Frontal cortex (tissue), 4 donors: Measurements from ENCODE around the gene SMIM13. TPM values are rescaled to one million over a fixed set of nuclear protein-coding genes. Genes with fewer than 3 reads are reported as not detected.
"Not testable (repeated sequence)": the region's sequence is repeated elsewhere in the genome, so short reads cannot be mapped to it uniquely, and the experiment has no call there.

Experiments
- DNase-seq, 2 donors: peaks; one replicate each; pipeline ENCODE4 v3.0.0; 2012; ENCODE audit warnings: low spot score in 2 of 2
- FAIRE-seq: peaks from 2 replicates; lab custom pipeline; 2012; peaks lifted over from hg19 to GRCh38; lab: Jason Lieb, UNC
- total RNA-seq: library from RNA; depleted of rRNA; stranded (reverse); fragments of >200 nt; gene quantifications from one replicate; pipeline ENCODE4 v1.2.3, GENCODE V29; 2014
- donor health status: control.
- donor health status: control.
- donor health status: control.

SMIM13 gene
- total RNA-seq, 1 donor from 2014 or later = 133 TPM

DNA sequence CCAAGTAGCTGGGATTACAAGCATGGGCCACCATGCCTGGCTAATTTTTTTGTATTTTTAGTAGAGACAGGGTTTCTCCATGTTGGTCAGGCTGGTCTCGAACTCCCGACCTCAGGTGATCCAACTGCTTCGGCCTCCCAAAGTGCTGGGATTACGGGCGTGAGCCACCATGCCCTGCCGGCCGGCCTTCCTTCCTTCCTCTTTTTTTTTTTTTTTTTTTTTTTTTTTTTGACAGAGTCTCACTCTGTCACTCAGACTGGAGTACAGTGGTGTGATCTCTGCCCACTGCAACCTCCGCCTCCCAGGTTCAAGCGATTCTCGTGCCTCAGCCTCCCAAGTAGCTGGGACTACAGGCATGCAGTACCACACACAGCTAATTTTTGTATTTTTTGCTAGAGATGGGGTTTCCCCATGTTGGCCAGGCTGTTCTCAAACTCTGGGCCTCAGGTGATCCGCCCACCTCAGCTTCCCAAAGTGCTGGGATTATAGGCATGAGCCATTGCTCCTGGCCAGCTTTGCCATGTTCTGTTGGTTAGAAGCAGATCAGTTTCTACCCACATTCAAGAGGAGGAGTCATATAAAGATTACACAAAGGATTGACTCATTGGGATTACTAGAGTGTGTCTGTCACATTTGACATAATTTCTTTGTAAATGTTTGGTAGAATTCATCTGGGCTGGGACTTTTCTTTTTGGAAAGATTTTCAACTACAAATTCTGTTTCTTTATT, 22.3 kb downstream of the SMIM13 start:
- DNase-seq, FAIRE-seq: not testable (repeated sequence)

DNA sequence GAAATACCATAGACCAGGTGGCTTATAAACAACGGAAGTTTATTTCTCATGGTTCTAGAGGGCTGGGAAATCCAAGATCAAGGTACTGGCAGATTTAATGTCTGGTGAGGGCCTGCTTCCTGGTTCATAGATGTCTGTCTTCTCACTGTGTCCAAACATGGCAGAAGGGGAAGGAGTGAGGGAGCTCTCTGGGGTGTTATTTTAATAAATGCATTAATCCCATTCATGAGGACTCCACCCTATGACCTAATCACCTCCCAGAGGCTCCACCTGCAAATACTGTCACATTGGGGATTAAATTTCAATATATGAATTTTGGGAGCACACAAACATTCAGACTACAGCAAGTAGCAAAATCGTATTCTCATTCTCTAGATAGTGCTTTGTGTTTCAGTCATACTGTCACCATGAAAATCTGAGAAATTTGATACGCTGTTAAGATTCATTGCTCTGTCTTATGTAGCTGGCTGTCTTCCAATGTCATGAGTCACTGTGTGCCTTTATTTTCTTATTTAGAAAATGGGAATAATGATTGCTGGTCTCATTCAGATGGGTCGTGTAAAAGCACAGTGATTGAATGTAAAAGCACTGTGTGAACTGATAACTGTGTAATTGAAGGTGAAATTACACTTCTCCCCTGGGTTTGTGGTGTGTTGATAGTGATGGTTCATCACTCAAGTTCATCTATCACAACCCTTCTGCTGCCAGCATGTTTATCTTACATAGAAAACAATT, 26.8 kb downstream of the SMIM13 start:
- FAIRE-seq (no peak), DNase-seq (no peak)

DNA sequence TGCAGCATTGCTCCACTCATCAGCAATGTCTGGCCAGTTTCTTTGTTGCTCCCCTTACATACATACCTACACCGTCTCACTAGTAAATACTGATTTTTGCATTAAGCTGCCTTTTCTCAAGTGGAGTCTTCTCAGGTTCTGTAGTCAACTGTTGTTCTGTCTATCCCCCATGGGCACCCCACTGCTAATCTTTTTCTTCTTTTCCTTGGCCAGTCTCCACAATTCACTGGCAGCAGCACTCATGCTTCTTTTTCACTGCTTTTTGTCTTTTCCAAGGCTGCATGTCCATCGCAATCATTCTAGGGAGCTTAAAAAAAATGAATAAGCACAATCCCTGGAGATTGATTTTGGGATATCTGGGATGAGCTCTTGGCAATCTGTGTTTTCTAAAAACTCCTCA, 28.2 kb downstream of the SMIM13 start:
- no peak for FAIRE-seq
- DNase-seq = no peak

DNA sequence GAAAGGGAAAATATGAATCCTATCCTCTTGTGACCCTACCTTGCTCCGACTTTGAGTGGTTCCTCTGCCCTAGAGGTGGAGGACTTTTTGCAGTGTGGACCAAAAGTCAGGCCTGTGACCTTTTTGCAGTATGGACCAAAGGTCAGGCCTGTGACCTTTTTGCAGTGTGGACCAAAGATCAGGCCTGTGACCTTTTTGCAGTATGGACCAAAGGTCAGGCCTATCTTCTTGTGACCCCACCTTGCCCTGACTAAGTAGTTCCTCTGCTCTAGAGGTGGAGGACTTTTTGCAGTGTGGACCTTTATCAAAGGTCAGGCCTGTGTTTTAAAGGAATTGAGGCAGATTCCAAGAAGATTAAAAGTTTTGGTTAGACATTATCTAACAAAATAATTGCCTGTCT, 28.7 kb downstream of the SMIM13 start:
- FAIRE-seq (no peak), DNase-seq (no peak)

DNA sequence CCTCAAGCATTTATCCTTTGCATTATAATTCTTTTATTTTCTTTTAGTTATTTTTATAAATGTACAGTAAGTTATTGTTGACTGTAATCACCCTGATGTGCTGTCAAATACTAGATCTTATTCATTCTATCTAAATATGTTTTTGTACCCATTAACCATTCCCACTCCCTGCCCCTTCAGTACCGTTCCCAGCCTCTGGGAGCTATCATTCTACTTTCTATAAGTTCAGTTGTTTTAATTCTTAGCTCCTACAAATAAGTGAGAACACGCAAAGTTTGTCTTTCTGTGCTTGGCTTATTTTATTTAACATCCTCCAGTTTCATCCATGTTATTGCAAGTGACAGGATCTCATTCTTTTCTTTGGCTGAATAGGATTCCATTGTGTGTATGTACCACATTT, 30.3 kb downstream of the SMIM13 start:
- DNase-seq (no peak), FAIRE-seq (no peak)

DNA sequence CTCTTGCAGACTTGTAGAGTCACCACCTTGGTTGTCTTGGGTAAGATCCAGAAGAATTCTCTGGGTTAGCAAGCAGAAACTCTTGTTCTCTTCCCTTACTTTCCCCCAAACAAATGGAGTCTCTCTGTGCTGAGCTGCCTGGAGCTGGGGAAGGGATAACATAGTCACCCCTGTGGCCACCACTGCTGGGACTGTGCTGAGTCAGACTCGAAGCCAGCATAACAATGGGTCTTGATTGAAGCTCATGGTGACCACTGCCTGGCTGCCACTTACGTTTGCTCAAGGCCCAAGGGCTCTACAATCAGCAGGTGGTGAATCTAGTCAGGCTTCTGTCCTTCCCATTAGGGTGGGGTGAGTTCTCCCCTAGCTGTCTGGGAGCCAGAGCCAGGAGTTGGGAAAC, 33.2 kb downstream of the SMIM13 start:
- FAIRE-seq (no peak), DNase-seq (no peak)

DNA sequence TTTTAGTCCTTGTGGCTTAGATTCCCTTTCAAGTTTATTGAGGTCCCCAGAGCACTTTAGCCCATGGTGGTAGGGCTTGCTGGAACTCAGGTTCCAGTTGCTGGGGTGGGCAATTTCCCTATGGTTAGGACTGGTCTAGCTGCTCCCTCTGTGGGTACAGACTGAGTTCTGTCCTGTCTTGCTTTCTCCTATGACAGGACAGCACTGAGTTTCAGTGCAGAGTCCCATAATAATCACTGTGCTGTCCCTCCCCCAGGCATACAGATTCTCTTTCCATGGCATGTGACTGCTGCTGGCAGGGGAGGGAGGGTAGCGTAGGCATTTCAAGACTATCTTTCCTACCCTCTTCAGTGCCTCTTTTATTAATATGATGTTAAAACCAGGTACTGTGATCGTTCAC, 35.0 kb downstream of the SMIM13 start:
- no peak for FAIRE-seq

DNA sequence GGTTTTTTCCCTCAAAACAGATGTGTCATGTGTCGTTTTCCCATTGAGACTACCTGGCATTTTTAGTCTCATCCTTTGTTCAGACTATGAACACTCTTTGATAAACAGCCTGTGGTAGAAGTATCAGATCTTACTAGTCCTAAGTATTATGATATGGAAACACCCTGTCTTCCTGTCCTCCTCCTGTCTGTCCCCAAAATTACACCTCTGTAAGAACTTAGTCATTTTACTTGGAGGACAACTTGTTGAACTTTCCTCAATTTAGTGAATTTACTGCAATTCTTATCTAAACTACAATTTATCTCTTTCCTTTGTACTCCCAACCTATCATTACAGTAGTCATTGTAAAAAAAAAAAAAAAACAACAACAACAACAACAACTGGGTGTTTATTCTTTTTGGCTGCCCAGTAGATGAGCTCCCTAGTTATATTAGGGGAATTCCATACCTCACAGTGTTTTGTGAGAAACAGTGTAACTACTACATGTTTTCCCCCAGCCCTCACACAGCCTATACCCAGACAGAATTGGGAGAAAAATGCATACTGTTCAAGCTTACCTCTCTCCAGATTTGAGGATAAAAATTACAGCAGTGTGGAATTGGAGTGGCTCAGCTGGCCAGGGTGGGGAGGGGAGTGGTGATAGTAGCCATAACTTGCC, 36.4 kb downstream of the SMIM13 start:
- DNase-seq (no peak), FAIRE-seq (no peak)

More for the DNA sequence above, 35.0 kb downstream of the SMIM13 start:
- no peak for DNase-seq

DNA sequence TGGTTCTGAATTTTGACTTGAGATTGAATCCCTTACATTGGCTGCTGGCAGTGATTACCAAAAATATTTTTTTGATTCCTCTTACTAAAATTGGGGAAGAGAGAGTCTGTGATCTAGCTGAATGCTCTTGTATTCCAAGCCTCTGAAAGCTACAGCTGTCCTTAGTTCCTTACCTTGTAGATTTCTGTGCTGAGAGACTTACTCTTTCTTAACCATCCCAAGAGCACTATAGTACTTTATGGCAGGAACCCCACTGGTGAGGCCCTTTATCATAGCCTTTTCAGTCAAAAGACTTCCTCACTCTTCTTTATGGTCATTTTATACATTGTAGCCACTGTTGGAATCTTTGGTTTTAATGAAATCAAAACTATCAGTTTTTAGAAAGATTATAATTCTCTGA, 37.0 kb downstream of the SMIM13 start:
- no peak for DNase-seq
- no peak for FAIRE-seq

DNA sequence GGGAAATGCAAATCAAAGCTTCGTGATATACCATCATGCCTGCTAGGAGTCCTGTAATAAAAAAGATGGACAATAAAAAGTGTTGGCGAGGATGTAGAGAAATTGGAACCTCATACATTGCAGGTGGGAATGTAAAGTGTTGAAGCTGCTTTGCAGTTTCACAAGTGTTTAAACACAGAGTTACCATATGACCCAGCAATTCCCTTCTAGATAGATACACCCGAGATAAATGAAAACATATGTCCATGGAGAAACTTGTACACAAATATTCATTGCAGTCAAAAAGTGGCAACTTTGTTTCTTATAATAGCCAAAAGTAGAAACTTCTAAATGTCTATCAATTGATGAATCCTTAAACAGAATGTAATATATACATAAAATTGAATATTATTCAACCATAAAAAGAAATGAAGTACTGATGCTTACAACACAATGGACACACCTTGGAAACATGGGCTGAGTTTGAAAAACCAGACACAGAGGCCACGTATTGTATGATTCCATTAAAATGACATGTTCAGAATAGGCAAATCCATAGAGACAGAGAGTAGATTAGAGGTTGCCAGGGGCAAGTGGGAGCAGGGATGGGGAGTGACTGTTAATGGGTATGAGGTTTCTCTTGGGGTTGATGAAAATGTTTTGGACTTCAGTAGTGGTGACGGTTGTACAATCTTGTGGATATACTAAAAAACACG, 38.7 kb downstream of the SMIM13 start:
- FAIRE-seq (no peak), DNase-seq (no peak)

DNA sequence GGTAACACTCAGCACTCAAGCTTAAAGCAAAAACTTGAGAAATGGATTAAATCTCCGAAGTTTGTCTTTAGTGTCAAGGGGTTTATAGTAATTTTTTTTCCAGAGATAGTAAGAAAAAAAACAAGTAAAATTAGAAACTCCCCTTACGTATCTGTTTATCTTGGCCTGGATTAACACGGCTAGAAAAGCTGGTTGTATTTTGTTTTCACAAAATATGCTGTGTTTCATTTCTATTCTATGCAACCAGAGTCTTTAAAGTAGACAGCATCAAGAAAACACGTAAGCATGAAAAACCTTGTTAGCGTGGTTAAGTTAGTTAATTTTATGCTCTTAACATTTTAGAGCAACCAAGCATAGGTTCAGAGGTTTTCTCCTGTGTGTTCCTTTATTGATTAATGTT, 39.6 kb downstream of the SMIM13 start:
- no peak for FAIRE-seq
- no peak for DNase-seq

DNA sequence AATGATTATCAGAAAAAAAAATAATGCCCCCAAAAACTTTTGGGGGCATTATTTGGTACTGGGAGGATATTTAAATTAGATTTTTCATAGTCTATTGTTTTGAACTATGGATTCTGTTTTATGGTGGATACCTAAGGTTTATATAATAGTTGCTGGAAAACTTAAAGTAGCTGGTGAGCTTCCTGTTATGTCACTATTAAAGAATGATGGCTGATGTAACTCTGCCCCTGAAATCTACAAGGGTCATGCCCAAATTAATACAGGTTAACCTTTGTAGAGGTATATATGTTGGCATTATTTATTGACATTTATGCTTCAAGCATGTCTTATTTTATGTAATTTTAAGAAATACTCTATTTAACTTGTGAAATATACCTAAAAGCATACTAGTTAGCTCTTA, 43.2 kb downstream of the SMIM13 start:
- no peak for FAIRE-seq
- no peak for DNase-seq

DNA sequence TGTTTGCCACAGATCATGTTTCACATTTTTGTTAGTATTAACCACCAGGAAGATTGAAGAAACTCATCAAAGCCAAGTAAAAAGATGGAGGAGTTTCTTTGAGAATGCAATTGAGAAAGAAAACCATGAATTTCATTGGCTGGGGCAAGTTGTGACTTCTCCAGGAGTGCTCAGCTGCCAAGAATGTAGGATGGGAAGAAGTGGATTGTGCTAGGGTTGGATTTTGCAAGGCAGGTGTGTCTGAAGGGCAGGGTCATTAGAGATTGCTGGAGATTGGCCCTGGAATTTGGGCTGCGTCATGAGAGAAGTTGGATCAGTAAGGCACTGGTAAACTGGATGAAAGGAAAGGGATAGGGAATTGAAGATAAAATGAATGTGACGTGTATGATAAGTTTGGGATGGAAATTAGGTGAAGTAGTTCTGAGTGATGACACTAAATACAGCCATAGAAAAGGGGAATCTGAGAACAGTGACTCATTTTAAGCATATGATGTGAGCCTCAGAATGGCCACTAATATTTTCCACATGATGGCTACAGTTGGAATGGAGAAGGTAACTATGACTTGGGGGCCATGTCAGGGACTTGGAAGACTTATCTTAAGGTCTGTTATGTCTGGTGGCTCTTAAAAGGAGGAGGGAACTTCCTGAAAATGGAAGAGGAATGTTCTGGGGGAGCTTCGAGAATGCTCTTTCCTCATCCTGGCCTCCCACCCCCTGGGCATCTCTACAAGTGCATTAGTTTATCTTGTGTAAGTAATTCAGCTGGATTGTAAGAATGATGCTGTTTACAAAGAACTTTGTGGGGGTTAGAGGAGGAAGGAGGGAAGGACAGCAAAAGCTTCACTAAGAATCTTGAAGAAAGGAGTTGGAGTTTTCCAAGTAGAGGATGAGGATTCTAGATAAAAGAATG, 45.7 kb downstream of the SMIM13 start:
- FAIRE-seq = no peak
- DNase-seq = no peak

DNA sequence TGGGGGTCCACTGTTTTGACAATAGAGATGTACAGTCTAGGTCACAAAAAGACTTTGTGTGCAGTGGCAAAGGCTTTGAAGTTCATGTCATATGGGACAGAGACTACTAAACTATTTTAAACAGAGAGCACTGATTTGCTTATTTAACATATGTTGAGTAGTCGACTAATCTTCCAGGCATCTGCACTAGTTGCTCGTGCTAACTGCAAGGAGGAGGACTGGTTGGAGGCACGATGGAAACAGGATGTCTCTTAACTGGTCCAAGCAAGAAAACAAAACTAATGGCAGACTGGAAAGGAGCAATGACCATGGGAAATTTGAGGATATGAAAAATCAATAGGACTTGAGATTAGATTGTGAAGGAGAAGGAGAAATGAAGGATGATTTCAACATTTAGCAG, 46.4 kb downstream of the SMIM13 start:
- no peak for FAIRE-seq
- no peak for DNase-seq

DNA sequence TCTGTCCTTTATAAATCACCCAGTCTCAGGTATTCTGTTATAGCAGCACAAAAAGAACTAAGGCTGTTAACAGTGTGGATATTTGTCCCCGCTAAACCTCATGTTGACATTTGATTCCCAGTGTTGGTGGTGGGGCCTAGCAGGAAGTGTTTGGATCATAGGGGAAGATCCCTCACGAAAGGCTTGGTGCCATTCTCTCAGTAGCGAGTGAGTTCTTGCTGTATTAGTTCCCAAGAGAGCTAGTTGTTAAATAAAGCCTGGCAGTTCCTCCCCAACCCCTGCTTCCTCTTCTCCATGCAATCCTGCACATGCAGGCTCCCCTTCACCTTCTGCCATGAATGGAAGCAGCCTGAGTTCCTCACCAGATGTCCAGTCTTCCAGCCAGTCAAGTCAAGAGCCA, 47.7 kb downstream of the SMIM13 start:
- no peak for DNase-seq
- FAIRE-seq = no peak

DNA sequence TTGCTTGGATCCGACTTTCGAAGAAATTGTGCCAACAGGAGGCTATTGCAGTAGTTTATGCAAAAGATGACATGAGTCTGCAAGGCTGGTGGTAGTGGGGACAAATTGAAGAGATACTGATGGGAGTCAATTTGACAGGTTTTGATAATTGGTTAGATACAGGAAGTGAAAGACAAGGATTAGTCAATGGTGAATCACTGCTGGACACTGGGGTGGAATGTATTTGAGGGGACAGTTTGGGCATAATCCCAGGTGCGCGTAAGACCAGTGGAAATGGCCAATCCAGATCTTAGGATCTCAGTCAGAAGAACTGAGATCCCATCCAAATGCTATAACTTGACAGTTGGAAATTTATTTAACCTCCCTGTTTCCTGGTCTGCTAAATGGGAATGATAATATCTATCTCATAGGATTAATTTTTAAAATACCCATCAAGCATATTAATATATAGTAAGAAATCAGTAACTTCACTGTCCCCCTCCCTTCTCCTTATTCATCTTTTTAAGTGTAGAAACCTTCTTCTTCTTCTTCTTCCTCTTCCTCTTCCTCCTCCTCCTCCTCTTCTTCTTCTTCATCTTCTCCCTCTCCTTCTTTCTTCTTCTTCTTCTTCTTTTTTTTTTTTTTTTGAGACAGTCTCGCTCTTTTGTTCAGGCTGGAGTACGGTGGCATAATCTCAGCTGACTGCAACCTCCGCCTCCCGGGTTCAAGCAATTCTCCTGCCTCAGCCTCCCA, 48.8 kb downstream of the SMIM13 start:
- FAIRE-seq = no peak

DNA sequence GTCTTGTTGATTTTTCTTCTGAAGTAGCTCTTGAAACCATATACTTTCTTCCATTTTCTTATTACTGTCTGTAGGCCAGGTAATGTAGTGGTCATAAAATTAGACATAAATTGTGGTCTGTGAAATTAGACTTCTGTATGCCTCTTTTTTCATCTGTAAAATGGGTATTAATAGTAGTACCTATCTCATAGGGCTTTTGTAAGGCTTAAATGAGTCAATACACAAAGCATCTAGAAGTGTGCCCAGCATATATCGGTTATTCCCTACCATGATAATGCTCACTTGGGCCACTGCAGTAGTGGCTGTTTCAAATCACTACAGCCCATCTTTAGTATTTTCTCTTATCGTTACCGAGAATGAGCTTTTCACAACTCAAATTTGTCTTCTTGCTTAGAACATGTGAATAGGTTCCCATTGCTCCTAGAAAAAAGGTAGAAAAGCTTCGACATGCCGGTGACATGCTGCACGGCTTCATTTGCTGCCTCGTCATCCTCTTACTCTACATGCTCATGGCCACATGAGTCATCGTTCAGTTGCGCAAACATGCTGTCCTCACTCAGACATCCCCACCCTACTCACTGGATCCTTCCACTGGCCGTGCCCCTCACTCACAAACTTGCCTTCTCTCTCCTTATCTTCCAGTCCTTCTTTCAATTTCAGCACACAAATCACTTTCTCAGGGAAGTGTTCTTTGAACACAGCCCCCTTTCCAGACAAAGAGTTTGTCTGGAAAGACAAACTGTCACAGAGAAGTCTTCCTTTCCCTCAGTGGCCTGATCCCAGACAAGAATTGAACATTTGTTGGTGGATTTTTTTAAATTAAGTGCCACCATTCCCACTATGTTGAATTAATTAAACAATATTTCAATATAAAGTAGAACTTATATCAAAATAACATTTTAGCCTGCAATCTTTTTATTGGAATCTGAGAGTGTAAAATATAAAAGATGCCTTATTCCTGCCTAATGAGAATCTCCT, 50.0 kb downstream of the SMIM13 start:
- no peak for DNase-seq
- no peak for FAIRE-seq

More for the DNA sequence above, 48.8 kb downstream of the SMIM13 start:
- no peak for DNase-seq
